WI38 (cell line): ENCODE data around the gene FAM117A.

ENCODE experiments used
- H3K4me3 ChIP-seq: 2 replicates; pipeline ENCODE4 v1.5.1; 2011; ENCODE audit warnings: low read depth, mild to moderate bottlenecking, control low read depth, low read length
- TF ChIP-seq, protein P1 (sequence below): IDR thresholded peaks from 2 replicates; pipeline ENCODE4 v1.5.1; 2012; ENCODE audit warnings: low read depth, mild to moderate bottlenecking, control low read depth, low read length

FAM117A gene

DNA sequence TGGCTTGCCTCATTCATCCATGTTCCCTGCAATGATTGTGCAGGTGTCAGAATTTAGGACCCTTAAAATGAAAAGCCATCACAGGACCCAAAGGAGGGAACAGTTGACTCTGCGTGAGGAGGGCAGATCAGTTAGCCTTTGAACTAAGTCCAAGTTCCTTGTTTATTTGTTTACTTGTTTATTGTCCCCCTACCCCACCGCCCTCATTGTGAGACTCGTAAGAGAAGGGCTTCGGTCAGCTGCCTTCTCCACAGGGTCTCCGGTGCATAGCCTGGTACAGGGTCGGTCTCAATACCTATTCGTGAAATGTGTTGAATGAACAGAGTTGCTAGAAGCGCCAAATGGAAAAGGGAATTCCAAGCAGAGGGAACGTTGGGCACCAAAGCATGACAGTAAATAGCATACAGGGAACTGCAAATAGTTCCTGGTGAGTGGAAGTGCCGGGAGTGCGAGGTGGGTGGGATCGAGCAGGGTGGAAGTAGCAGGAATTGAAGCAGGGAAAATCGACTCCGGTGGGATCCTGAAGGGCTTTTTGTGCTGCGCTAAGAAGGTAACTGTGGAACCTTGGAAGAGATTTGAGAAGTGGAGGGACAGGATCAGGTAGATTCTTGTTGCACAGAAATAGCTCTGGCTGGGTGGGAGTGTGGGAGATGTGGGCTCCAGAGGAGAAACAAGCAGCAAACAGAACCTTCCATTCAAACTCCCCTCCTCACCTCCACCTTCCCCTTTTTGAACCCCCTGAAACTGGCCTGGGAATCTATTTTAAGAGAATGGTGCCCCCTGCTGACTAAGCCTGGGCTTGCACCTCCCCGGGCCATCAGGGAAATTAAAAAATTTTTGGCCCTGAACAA, 68.9 kb downstream of the FAM117A start:
- H3K4me3 ChIP-seq = no peak overlapping the region
- TF ChIP-seq, protein P1, sequence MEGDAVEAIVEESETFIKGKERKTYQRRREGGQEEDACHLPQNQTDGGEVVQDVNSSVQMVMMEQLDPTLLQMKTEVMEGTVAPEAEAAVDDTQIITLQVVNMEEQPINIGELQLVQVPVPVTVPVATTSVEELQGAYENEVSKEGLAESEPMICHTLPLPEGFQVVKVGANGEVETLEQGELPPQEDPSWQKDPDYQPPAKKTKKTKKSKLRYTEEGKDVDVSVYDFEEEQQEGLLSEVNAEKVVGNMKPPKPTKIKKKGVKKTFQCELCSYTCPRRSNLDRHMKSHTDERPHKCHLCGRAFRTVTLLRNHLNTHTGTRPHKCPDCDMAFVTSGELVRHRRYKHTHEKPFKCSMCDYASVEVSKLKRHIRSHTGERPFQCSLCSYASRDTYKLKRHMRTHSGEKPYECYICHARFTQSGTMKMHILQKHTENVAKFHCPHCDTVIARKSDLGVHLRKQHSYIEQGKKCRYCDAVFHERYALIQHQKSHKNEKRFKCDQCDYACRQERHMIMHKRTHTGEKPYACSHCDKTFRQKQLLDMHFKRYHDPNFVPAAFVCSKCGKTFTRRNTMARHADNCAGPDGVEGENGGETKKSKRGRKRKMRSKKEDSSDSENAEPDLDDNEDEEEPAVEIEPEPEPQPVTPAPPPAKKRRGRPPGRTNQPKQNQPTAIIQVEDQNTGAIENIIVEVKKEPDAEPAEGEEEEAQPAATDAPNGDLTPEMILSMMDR = peak; percentile 83

DNA sequence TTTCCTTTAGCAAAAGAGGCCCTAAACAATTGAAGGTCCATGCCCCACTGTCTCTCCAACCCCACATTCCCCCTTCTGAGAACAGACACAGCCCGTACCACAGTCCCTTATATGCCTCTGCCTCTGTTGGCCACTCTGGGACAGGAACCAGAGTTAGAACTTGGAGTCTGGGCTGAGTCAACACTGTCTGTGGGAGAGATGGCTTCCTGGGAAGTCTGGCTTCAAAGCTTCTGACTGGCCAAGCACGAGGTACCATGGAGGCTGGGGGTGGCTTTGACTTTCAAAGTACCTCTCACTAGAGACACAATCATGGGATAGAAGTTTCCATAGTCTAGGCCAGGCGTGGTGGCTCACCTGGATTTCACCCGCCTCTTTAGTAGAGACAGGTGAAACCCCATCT, 71.2 kb downstream of the FAM117A start:
- TF ChIP-seq, protein P1 = no peak
- H3K4me3 ChIP-seq = no peak overlapping the region

- TF ChIP-seq, protein P1 = no peak
- H3K4me3 ChIP-seq = no peak overlapping the region
Observed at GRCh38 chr17:49691677-49692191, 72.2 kb downstream of the FAM117A start.

DNA sequence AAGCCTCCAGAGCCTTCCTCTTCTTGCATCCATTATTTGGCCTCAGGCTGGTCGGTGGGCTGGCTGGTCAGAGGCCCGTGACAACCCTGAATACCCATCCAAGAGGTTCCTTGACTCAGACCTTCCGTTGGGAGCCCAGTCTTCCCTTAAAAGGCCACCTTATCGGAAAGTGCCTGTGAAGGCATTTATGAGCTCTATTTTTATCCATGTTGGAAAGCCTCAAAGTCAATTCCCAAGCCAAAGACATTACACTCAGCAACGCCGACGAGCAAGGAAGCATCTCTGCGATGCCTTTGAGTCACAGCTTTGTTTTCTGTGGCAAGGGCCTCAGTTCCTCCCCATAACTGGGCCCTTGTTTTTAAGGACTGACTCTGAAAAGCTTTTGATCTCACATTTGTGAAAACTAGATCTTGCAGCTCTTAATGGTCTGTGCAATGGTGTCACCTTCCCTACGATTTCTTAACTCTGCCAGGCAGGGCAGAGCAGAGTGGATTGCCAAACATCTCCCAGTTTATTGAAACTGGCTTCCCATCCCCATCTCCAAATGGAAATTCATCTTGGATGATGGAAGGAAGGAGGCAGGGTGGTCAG, 72.8 kb downstream of the FAM117A start:
- TF ChIP-seq, protein P1 = no peak
- no peak overlapping the region for H3K4me3 ChIP-seq

- H3K4me3 ChIP-seq = no peak overlapping the region
- TF ChIP-seq, protein P1 = no peak
Observed at GRCh38 chr17:49690256-49690655, 73.7 kb downstream of the FAM117A start.

DNA sequence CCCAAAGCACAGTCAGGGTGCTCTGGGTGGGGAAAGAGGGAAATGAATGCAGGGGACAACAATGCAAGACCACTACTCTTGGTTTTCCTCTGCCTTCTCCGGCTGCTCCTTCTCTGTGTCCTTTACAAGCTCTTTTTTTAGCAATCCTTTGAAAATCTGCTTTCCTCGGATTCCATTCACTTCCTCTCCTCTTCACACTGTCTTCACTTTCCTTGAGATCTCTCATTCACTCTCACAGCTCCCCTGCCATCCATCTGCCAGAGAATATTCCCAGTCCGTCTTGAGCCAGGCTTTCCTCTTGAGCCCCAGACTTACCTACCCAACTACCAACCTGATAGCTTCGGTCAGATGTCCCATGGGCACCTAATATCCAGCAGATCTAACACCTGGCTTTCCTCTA, 75.1 kb downstream of the FAM117A start:
- H3K4me3 ChIP-seq = no peak overlapping the region
- TF ChIP-seq, protein P1 = no peak
